ENCODE results near the gene GOLGB1.
"Not testable (repeated sequence)": the region's sequence is repeated elsewhere in the genome, so short reads cannot be mapped to it uniquely, and the experiment has no call there.

GOLGB1 gene

GRCh38 chr3:121793078-121793477 is 43.5 kb upstream of the GOLGB1 start:
- ATAC-seq: no peak
- TF ChIP-seq ARNTL (CRISPR knock-in tag; IDR thresholded peaks at IDR 0.05; ENCODE audit: borderline replicate concordance, low read depth) (no peak), POU6F1 (CRISPR knock-in tag; IDR thresholded peaks at IDR 0.05; ENCODE audit: borderline replicate concordance, low read depth) (no peak), ZFP3 (CRISPR knock-in tag; IDR thresholded peaks at IDR 0.05) (no peak), BACH2 (CRISPR knock-in tag; IDR thresholded peaks at IDR 0.05; ENCODE audit: borderline replicate concordance) (no peak), TSHZ2 (CRISPR knock-in tag; IDR thresholded peaks at IDR 0.05) (no peak), TOX (CRISPR knock-in tag; IDR thresholded peaks at IDR 0.05; ENCODE audit: borderline replicate concordance) (no peak), CSRNP3 (CRISPR knock-in tag; IDR thresholded peaks at IDR 0.05) (no peak), ISL1 (CRISPR knock-in tag; IDR thresholded peaks at IDR 0.05) (no peak), ESRRG (CRISPR knock-in tag; IDR thresholded peaks at IDR 0.05) (no peak), PPARA (CRISPR knock-in tag; IDR thresholded peaks at IDR 0.05; ENCODE audit: borderline replicate concordance) (no peak), CREB5 (CRISPR knock-in tag; IDR thresholded peaks at IDR 0.05; ENCODE audit: low read depth) (no peak), ZNF70 (CRISPR knock-in tag; IDR thresholded peaks at IDR 0.05) (no peak), TCF4 (CRISPR knock-in tag; IDR thresholded peaks at IDR 0.05; ENCODE audit: borderline replicate concordance) (no peak), ZNF565 (CRISPR knock-in tag; conservative IDR thresholded peaks at IDR 0.05; ENCODE audit: low read depth) (no peak)

GRCh38 chr3:121786485-121786884 is 36.9 kb upstream of the GOLGB1 start:
- ATAC-seq: no peak
- no peak for TF ChIP-seq OSR1 (CRISPR knock-in tag; IDR thresholded peaks at IDR 0.05)
- TF ChIP-seq ARNTL (CRISPR knock-in tag; IDR thresholded peaks at IDR 0.05; ENCODE audit: borderline replicate concordance, low read depth): no peak
- TF ChIP-seq ZNF565 (CRISPR knock-in tag; conservative IDR thresholded peaks at IDR 0.05; ENCODE audit: low read depth): no peak
- no peak for TF ChIP-seq ZNF70 (CRISPR knock-in tag; IDR thresholded peaks at IDR 0.05)
- no peak for TF ChIP-seq SNAI2 (CRISPR knock-in tag; IDR thresholded peaks at IDR 0.05)
- TF ChIP-seq RARB (CRISPR knock-in tag; IDR thresholded peaks at IDR 0.05): no peak
- TF ChIP-seq ZFP30 (CRISPR knock-in tag; IDR thresholded peaks at IDR 0.05): no peak
- no peak for TF ChIP-seq CSRNP3 (CRISPR knock-in tag; IDR thresholded peaks at IDR 0.05)
- no peak for TF ChIP-seq CSDC2 (CRISPR knock-in tag; IDR thresholded peaks at IDR 0.05)
- no peak for TF ChIP-seq GLIS3 (CRISPR knock-in tag; IDR thresholded peaks at IDR 0.05)

- ATAC-seq: not testable (repeated sequence)
Observed at GRCh38 chr3:121782784-121783183, 33.2 kb upstream of the GOLGB1 start.

- no peak for ATAC-seq
- TF ChIP-seq TCF4 (CRISPR knock-in tag; IDR thresholded peaks at IDR 0.05; ENCODE audit: borderline replicate concordance) (no peak), ZC3H10 (CRISPR knock-in tag; IDR thresholded peaks at IDR 0.05) (no peak), ZNF70 (CRISPR knock-in tag; IDR thresholded peaks at IDR 0.05) (no peak), SNAI2 (CRISPR knock-in tag; IDR thresholded peaks at IDR 0.05) (no peak), ZNF8 (CRISPR knock-in tag; IDR thresholded peaks at IDR 0.05) (no peak), ESRRG (CRISPR knock-in tag; IDR thresholded peaks at IDR 0.05) (no peak), POU6F1 (CRISPR knock-in tag; IDR thresholded peaks at IDR 0.05; ENCODE audit: borderline replicate concordance, low read depth) (no peak), ZFP3 (CRISPR knock-in tag; IDR thresholded peaks at IDR 0.05) (no peak), TOX (CRISPR knock-in tag; IDR thresholded peaks at IDR 0.05; ENCODE audit: borderline replicate concordance) (no peak), PATZ1 (CRISPR knock-in tag; IDR thresholded peaks at IDR 0.05; ENCODE audit: borderline replicate concordance) (no peak), CSDC2 (CRISPR knock-in tag; IDR thresholded peaks at IDR 0.05) (no peak)
Observed at GRCh38 chr3:121781611-121782010, 32.1 kb upstream of the GOLGB1 start.
